ENCODE results near the gene OTULIN. TPM values are rescaled to one million over a fixed set of nuclear protein-coding genes. Genes with fewer than 3 reads are reported as not detected.

OTULIN gene
- polyA plus RNA-seq, 1 of the 3 experiments (the other 2 are of a cell fraction) = 6.6 TPM

DNA sequence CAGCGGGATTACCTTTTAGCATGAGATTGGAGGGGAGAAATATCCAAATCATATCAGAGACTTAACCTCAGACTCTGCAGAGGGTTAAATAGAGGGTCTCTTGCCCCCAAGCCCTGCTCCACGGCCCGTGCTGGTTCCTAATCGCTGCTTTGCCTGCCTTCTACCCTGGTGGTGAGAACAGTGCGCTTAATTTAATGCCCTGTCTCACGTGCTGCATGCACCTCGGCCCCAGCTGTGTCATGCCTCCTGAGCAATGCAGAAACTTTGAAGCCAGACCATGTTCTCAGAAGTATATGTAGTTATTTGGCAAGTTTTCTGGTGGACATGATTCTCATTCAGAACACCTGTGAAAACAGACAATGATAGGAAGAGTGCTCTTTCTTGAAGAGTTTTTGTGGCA, 1.4 kb downstream of the OTULIN start:
- peaks cover 74% of the 10 kb centered on the region for H3K79me2 ChIP-seq (ENCODE audit: insufficient read depth)
- 0 out of 4 replicates have a peak overlapping the region, but pooled peaks of 1 of the 2 experiments have one; percentile 85 for H3K27ac ChIP-seq (ENCODE audit: low read depth in 2 of 2, low read length in 1 of 2)
- H3K4me3 ChIP-seq (ENCODE audit: low read depth in 2 of 2, low read length in 1 of 2) = peak overlapping the region; percentile 85 to 96; a peak in 3 of 4 replicates
- peaks cover 0 to 6% of the 10 kb centered on the region in 2 experiments for H3K36me3 ChIP-seq (replicated peaks in 1 of 2; ENCODE audit: control insufficient read depth in 1 of 2, insufficient read depth in 2 of 2, low read length in 1 of 2)
- ChIA-PET CTCF (interaction anchor here (0.7 to 1.3 kb wide), 3 partner anchors 10 to 301 kb away, joined by 3 to 4 read pairs (median 3); no protein-coding TSS in a partner anchor), POLR2A (no interaction called here)
- DNase-seq = peak; percentile 39
- no peaks in the 10 kb centered on the region for H3K9me2 ChIP-seq
- H3K27me3 ChIP-seq (ENCODE audit: insufficient read depth) = no peaks in the 10 kb centered on the region
- H4K20me1 ChIP-seq (ENCODE audit: insufficient read depth) = peaks cover 51% of the 10 kb centered on the region
- H3K4me1 ChIP-seq (ENCODE audit: control insufficient read depth in 1 of 2, insufficient read depth in 2 of 2, low read depth in 1 of 2, low read length in 1 of 2) = peaks cover 19 to 21% of the 10 kb centered on the region in 2 experiments; a peak in 3 of 4 replicates
- TF ChIP-seq REST (IDR thresholded peaks at IDR 0.05; ENCODE audit: low read depth, low read length) (no peak), POLR2AphosphoS5 (IDR thresholded peaks at IDR 0.05; ENCODE audit: low read depth, low read length) (no peak), CHD2 (IDR thresholded peaks at IDR 0.05; ENCODE audit: low read length, partially characterized antibody) (no peak), NFIC (IDR thresholded peaks at IDR 0.05; ENCODE audit: borderline replicate concordance) (no peak), MXI1 (IDR thresholded peaks at IDR 0.05; ENCODE audit: low read depth, low read length) (no peak), CTCF (IDR thresholded peaks at IDR 0.05) (no peak), TEAD4 (IDR thresholded peaks at IDR 0.05; ENCODE audit: borderline replicate concordance, insufficient read depth) (no peak), GATA2 (CRISPR knock-in tag; IDR thresholded peaks at IDR 0.05) (no peak), SMC3 (IDR thresholded peaks at IDR 0.05; ENCODE audit: low read depth, low read length) (no peak), EZH2phosphoT487 (IDR thresholded peaks at IDR 0.05; ENCODE audit: borderline replicate concordance, low read depth) (no peak)
- TF ChIP-seq, protein P1, sequence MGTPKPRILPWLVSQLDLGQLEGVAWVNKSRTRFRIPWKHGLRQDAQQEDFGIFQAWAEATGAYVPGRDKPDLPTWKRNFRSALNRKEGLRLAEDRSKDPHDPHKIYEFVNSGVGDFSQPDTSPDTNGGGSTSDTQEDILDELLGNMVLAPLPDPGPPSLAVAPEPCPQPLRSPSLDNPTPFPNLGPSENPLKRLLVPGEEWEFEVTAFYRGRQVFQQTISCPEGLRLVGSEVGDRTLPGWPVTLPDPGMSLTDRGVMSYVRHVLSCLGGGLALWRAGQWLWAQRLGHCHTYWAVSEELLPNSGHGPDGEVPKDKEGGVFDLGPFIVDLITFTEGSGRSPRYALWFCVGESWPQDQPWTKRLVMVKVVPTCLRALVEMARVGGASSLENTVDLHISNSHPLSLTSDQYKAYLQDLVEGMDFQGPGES (IDR thresholded peaks at IDR 0.05; ENCODE audit: low read depth, low read length) = no peak
- H3K9me3 ChIP-seq = no peaks in the 10 kb centered on the region
- WGBS (ENCODE audit: low lambda C conversion rate) = 35% methylated on average over 7 of the region's 7 CpGs
- peak overlapping the region; percentile 82; the same call in 1 of the 2 replicates for H3K9ac ChIP-seq
- H3F3A ChIP-seq (replicated peaks; ENCODE audit: insufficient read depth) = peaks cover 5% of the 10 kb centered on the region
- no peak overlapping the region for H2AFZ ChIP-seq (ENCODE audit: low read depth)
- peak overlapping the region; percentile 91 for H3K4me2 ChIP-seq

Data from SK-N-SH (cell line).